K562 (cell line): ENCODE data around the gene ST6GAL1. TPM values are rescaled to one million over a fixed set of nuclear protein-coding genes. Genes with fewer than 3 reads are reported as not detected.
A peak's percentile ranks its signal among the peaks of the same experiment; 100 is the strongest.

Experiments
- ATAC-seq: fragments of 200-7000 bp; cut with Tn5 transposase; 3 replicates; pipeline ENCODE4 v1.9.1; 2020; ENCODE audit warnings: moderate library complexity
- BruUV-seq: library from RNA; stranded (reverse); fragments of 400-500 nt; replicated peaks from 2 replicates; lab custom pipeline; 2021; lab: Mats Ljungman, UMichigan
- CTCF ChIA-PET: fragments of 300-600 bp; formaldehyde crosslinking; extraction: SDS; loops from one replicate; lab custom pipeline; 2021; ENCODE audit warnings: low intra/inter-chr PET ratio; lab: Yijun Ruan, JAX
- POLR2A ChIA-PET: fragments of 300-600, 350-650 bp; sonication (Branson Sonifier 250); formaldehyde crosslinking; extraction: SDS; loops from one replicate; lab custom pipeline; 2021; ENCODE audit warnings: antibody characterized with exemption, inconsistent platforms; lab: Yijun Ruan, JAX
- DNase-seq, 4 experiments: peaks; one replicate each; pipeline versions ENCODE4 v3.0.0 to v3.0.0-alpha.2; 2011 to 2018; ENCODE audit warnings: low spot score in 3 of 4, mixed read lengths in 3 of 4; ENCODE audit errors: extremely low read depth in 1 of 4
- FAIRE-seq: peaks from 2 replicates; lab custom pipeline; 2011; peaks lifted over from hg19 to GRCh38; lab: Jason Lieb, UNC
- H2AFZ ChIP-seq: 2 replicates; pipeline ENCODE4 v1.6.0; 2011; ENCODE audit warnings: low read depth, low read length, control low read depth, inconsistent platforms
- H3K27ac ChIP-seq: fragments of 200-600 bp; 3 replicates; pipeline ENCODE4 v1.8.0; 2011; ENCODE audit warnings: low read depth, mild to moderate bottlenecking, control low read depth, inconsistent platforms, low read length, moderate library complexity, mixed read lengths; ENCODE audit errors: extremely low read depth
- H3K27me3 ChIP-seq, 2 experiments: fragments of 300-600 bp in 1 of 2; 2 replicates in 1 of 2; 3 replicates in 1 of 2; pipeline versions ENCODE4 v1.6.0 to v1.8.0; 2011; ENCODE audit warnings: inconsistent platforms in 2 of 2, low read length in 2 of 2, mild to moderate bottlenecking in 1 of 2, mixed read lengths in 1 of 2, moderate library complexity in 1 of 2; ENCODE audit not compliant: control insufficient read depth in 2 of 2, insufficient read depth in 2 of 2
- H3K36me3 ChIP-seq: fragments of 300-600 bp; 3 replicates; pipeline ENCODE4 v1.8.0; 2011; ENCODE audit warnings: mild to moderate bottlenecking, low read length, inconsistent platforms; ENCODE audit not compliant: control insufficient read depth, insufficient read depth
- H3K4me1 ChIP-seq, 2 experiments: fragments of 200-600 bp in 1 of 2; replicated peaks in 1 of 2; 2 replicates in 1 of 2; 3 replicates in 1 of 2; pipeline versions ENCODE4 v1.5.1 to v1.8.0; 2011; ENCODE audit warnings: inconsistent platforms in 2 of 2, low read length in 2 of 2, mild to moderate bottlenecking in 1 of 2, mixed read lengths in 1 of 2, moderate library complexity in 1 of 2; ENCODE audit not compliant: control insufficient read depth in 2 of 2, insufficient read depth in 2 of 2
- H3K4me2 ChIP-seq: 2 replicates; pipeline ENCODE4 v1.6.1; 2011; ENCODE audit warnings: low read length, control low read depth, inconsistent platforms, mixed read lengths; ENCODE audit not compliant: insufficient read depth
- H3K4me3 ChIP-seq: fragments of 200-600 bp; sonication (generic), shearing (Covaris generic); 2 replicates; pipeline ENCODE4 v1.5.1; 2016; ENCODE audit warnings: control low read depth, inconsistent platforms
- H3K79me2 ChIP-seq: fragments of 200-600 bp; 3 replicates; pipeline ENCODE4 v1.8.0; 2011; ENCODE audit warnings: low read length, inconsistent platforms; ENCODE audit not compliant: control insufficient read depth, insufficient read depth
- H3K9ac ChIP-seq, 2 experiments: 2 replicates each; pipeline versions ENCODE4 v1.6.0 to v1.6.1; 2011; ENCODE audit warnings: low read depth in 2 of 2, low read length in 2 of 2, control low read depth in 1 of 2, inconsistent platforms in 1 of 2, mild to moderate bottlenecking in 1 of 2, mixed read lengths in 1 of 2; ENCODE audit not compliant: insufficient read depth in 1 of 2
- H3K9me1 ChIP-seq: one replicate; pipeline ENCODE4 v1.6.0; 2011; ENCODE audit warnings: inconsistent platforms, mild to moderate bottlenecking, low read length, moderate library complexity; ENCODE audit not compliant: control insufficient read depth, insufficient read depth
- H3K9me3 ChIP-seq: replicated peaks from 2 replicates; pipeline ENCODE4 v1.5.1; 2011; ENCODE audit warnings: low read depth, low read length, inconsistent platforms; ENCODE audit not compliant: control insufficient read depth, insufficient read depth
- H4K20me1 ChIP-seq: replicated peaks from 2 replicates; pipeline ENCODE4 v1.6.1; 2011; ENCODE audit warnings: low read length, inconsistent platforms, mixed read lengths; ENCODE audit not compliant: control insufficient read depth, insufficient read depth
- CEBPB ChIP-seq: fragments of 450-650 bp; IDR thresholded peaks from 2 replicates; pipeline ENCODE4 v1.6.1; 2016; ENCODE audit warnings: missing genetic modification characterization, missing compliant biosample characterization
- FOSL1 ChIP-seq: fragments of 200-800 bp; sonication (Bioruptor generic); conservative IDR thresholded peaks from 2 replicates; pipeline ENCODE4 v1.6.1; 2016; ENCODE audit warnings: missing genetic modification characterization, missing compliant biosample characterization
- IFI16 ChIP-seq: fragments of 250-450 bp; sonication (Bioruptor Pico); IDR thresholded peaks from 2 replicates; pipeline ENCODE4 v2.1.2; 2022; ENCODE audit warnings: mild to moderate bottlenecking, inconsistent platforms
- L3MBTL2 ChIP-seq: fragments of 450-650 bp; IDR thresholded peaks from 2 replicates; pipeline ENCODE4 v1.6.1; 2016; ENCODE audit warnings: mild to moderate bottlenecking, moderate library complexity
- NCOA4 ChIP-seq: fragments of 450-650 bp; IDR thresholded peaks from 2 replicates; pipeline ENCODE4 v1.6.1; 2018; ENCODE audit warnings: mild to moderate bottlenecking; ENCODE audit not compliant: partially characterized antibody
- NFIC ChIP-seq: fragments of 450-650 bp; IDR thresholded peaks from 2 replicates; pipeline ENCODE4 v1.6.1; 2017; ENCODE audit warnings: mild to moderate bottlenecking, inconsistent platforms
- ZFX ChIP-seq: sonication (generic); formaldehyde crosslinking; IDR thresholded peaks from 2 replicates; pipeline ENCODE4 v1.8.0; 2022; ENCODE audit warnings: mild to moderate bottlenecking, missing genetic modification reagents, moderate library complexity
- WGBS: fragments of 100-300 bp; shearing (Covaris generic); methylation state at CpG from one replicate; pipeline ENCODE4 v1.1.6; 2016; ENCODE audit warnings: low coverage, mixed read lengths; ENCODE audit not compliant: insufficient coverage; ENCODE audit errors: missing lambda C conversion rate; 5-methylcytosine and 5-hydroxymethylcytosine counted together
- in situ Hi-C: fragments of 300-500 bp; cut with MboI; formaldehyde crosslinking; loops from 4 replicates; pipeline ENCODE4 v1.15.0; 2018; ENCODE audit warnings: inconsistent platforms, mixed read lengths
- intact Hi-C: fragments of 100-400 bp; cut with micrococcal nuclease; formaldehyde crosslinking; loops from 2 replicates; pipeline ENCODE4 v1.14.2; 2022
- polyA plus RNA-seq, 8 experiments: library from polyadenylated mRNA; depleted of rRNA in 4 of 8; stranded (reverse) in 5 of 8; unstranded in 3 of 8; fragments of >200 nt; fragmentation: Nextera tagmentation in 2 of 8; fragmentation: Illumina TruSeq in 1 of 8; extraction: Ambion mirVana in 2 of 8; extraction: Trizol in 1 of 8; gene quantifications; 2 replicates each; pipeline versions ENCODE4 v1.2.1 to v1.2.3, GENCODE V29; 2011 to 2014; ENCODE audit warnings: inconsistent platforms in 1 of 8, missing spikeins in 1 of 8
- total RNA-seq, 7 experiments: library from RNA; depleted of rRNA in 6 of 7; stranded (reverse); fragments of >200 nt in 6 of 7; fragmentation: Illumina TruSeq in 2 of 7; extraction: Trizol in 2 of 7; gene quantifications; 2 replicates each; pipeline versions ENCODE4 v1.2.1 to v1.2.3, GENCODE V29; 2011 to 2021; ENCODE audit warnings: low replicate concordance in 1 of 7
- TF ChIP-seq, protein P1 (sequence below): sonication (generic); formaldehyde crosslinking; IDR thresholded peaks from 2 replicates; pipeline ENCODE4 v1.9.0; 2022; ENCODE audit warnings: mild to moderate bottlenecking, missing genetic modification reagents
- TF ChIP-seq, protein P2 (sequence below): fragments of 450-650 bp; IDR thresholded peaks from 2 replicates; pipeline ENCODE4 v1.6.1; 2017; ENCODE audit warnings: antibody characterized with exemption, mild to moderate bottlenecking

The ST6GAL1 gene
- total and polyA plus RNA-seq, 9 of the 15 experiments (the other 6 are each of a cell fraction or from before 2014, with no cell fraction given), result 31.9 to 145 (median 71.0) TPM

DNA sequence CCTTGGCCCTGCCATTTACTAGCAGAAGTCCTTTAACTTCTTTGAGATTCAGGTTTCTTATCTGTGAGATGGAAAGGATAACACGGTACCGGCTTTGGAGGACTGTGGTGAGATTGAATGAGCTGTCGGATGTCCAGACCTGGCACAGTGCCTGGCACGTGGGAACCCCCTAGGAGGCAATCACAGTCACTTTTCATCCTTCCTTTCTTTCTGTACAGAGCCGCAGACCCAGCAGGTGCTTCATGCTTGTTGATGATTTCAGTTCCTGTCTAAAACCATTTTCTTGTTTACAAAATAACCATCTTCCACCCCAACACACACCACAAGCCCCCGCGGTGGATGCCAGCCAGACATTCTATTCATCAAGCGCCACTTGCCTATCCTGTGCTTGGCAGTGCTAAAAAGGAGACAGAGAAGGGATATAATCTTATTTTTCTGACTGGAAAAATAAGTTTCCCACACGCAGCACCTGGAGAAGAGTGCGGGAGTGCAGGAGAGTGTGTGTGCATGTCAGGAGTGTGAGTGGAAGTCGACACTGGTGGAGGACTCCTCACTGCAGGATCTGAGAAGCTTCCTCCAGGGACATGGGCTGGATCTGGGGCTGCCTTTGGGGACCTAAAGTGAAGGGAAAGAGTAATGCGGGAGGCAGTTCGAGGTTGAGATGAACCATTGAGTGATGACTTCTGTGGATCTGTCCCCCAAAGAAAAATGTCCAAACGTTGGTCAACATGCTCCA is 85.7 kb downstream of the ST6GAL1 start:
- FAIRE-seq (no peak), ATAC-seq (no peak), DNase-seq (no peak)
- intact Hi-C loops, result no loop called here
- 64% methylated on average over 14 of the region's 14 CpGs for WGBS
- Histone ChIP-seq H3K27ac (no peak overlapping the region), H3K27me3 (no peaks in the 10 kb centered on the region), H3K9me3 (no peaks in the 10 kb centered on the region), H3K4me2 (no peak overlapping the region), H3K36me3 (peaks cover 60% of the 10 kb centered on the region), H3K79me2 (peaks cover 28% of the 10 kb centered on the region), H2AFZ (no peak overlapping the region), H4K20me1 (no peaks in the 10 kb centered on the region), H3K9ac (no peak overlapping the region)
- POLR2A ChIA-PET, result interaction anchor here (0.7 to 1.3 kb wide), 2 partner anchors 12 to 27 kb away, joined by 3 read pairs; no protein-coding TSS in a partner anchor
- no TSS peak for BruUV-seq
- no peak for TF ChIP-seq NCOA4
- TF ChIP-seq NFIC, result 0 out of 2 replicates have a peak, but pooled peaks have one; percentile 24
- TF ChIP-seq, all 486 proteins: peak for 1
- peaks cover 10 to 21% of the 10 kb centered on the region in 2 experiments for H3K4me1 ChIP-seq
- CTCF ChIA-PET, result no interaction called here
- no peak overlapping the region for H3K4me3 ChIP-seq
- in situ Hi-C loops, result no loop called here
- H3K9me1 ChIP-seq, result no peaks in the 10 kb centered on the region

DNA sequence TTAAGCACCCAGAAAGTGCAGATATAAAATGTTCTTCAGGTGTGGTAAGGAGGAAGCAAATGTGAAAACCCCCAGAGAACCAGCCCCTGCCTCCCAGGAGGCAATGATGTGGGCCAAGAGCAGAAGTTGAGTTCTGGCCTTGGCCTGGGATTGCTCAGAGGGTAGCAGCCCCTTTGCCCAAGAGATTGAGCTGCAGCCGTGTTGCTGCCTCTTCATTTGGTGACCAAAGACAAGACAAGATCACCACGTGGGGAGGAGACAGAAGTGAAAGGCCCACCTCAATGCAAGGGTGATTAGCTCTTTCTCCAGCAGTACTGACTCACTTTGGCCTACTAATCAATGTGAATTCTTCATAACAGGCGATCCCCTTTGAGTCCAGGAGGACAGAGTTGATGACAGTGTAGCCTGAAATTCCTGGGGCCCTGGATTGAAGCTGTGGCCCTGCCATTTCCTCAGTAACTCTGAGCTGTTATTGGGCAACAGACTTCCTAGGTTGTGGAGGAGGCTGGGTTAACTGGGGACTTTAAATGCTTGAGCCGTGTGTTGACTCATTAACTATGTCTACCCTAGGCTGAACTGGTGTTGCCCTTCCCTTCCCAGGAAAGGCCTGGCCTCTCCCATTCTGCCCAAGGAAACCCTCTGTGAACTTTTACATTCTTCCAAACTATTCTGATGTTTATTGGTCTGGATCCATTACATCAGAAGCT is 86.5 kb downstream of the ST6GAL1 start:
- POLR2A ChIA-PET, result interaction anchor here (0.6 to 1.3 kb wide), 4 partner anchors 12 to 28 kb away, joined by 3 read pairs; no protein-coding TSS in a partner anchor
- Histone ChIP-seq H4K20me1 (no peaks in the 10 kb centered on the region), H2AFZ (peak overlapping the region; percentile 32; the same call in 1 of the 2 replicates), H3K79me2 (peaks cover 28% of the 10 kb centered on the region), H3K27me3 (no peaks in the 10 kb centered on the region), H3K9ac (no peak overlapping the region; a peak in 1 of 4 replicates), H3K4me2 (no peak overlapping the region), H3K9me3 (no peaks in the 10 kb centered on the region), H3K4me3 (no peak overlapping the region), H3K36me3 (peaks cover 58% of the 10 kb centered on the region), H3K27ac (peak overlapping the region; percentile 46; the same call in 2 of the 3 replicates), H3K9me1 (no peaks in the 10 kb centered on the region), H3K4me1 (peaks cover 16 to 26% of the 10 kb centered on the region in 2 experiments)
- WGBS, result 43% methylated on average over 4 of the region's 4 CpGs
- intact Hi-C loops, result no loop called here
- in situ Hi-C loops, result no loop called here
- FAIRE-seq (no peak), DNase-seq (no peak), ATAC-seq (peak; percentile 17; the same call in 2 of the 3 replicates)
- no TSS peak for BruUV-seq
- CTCF ChIA-PET, result no interaction called here
- TF ChIP-seq IFI16, result no peak
- TF ChIP-seq FOSL1 (tag), result 0 out of 2 replicates have a peak, but pooled peaks have one; percentile 19
- TF ChIP-seq, protein P1, sequence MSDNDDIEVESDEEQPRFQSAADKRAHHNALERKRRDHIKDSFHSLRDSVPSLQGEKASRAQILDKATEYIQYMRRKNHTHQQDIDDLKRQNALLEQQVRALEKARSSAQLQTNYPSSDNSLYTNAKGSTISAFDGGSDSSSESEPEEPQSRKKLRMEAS (CRISPR knock-in tag), result peak; percentile 66
- TF ChIP-seq CEBPB (tag), result peak; percentile 66
- TF ChIP-seq, protein P2, sequence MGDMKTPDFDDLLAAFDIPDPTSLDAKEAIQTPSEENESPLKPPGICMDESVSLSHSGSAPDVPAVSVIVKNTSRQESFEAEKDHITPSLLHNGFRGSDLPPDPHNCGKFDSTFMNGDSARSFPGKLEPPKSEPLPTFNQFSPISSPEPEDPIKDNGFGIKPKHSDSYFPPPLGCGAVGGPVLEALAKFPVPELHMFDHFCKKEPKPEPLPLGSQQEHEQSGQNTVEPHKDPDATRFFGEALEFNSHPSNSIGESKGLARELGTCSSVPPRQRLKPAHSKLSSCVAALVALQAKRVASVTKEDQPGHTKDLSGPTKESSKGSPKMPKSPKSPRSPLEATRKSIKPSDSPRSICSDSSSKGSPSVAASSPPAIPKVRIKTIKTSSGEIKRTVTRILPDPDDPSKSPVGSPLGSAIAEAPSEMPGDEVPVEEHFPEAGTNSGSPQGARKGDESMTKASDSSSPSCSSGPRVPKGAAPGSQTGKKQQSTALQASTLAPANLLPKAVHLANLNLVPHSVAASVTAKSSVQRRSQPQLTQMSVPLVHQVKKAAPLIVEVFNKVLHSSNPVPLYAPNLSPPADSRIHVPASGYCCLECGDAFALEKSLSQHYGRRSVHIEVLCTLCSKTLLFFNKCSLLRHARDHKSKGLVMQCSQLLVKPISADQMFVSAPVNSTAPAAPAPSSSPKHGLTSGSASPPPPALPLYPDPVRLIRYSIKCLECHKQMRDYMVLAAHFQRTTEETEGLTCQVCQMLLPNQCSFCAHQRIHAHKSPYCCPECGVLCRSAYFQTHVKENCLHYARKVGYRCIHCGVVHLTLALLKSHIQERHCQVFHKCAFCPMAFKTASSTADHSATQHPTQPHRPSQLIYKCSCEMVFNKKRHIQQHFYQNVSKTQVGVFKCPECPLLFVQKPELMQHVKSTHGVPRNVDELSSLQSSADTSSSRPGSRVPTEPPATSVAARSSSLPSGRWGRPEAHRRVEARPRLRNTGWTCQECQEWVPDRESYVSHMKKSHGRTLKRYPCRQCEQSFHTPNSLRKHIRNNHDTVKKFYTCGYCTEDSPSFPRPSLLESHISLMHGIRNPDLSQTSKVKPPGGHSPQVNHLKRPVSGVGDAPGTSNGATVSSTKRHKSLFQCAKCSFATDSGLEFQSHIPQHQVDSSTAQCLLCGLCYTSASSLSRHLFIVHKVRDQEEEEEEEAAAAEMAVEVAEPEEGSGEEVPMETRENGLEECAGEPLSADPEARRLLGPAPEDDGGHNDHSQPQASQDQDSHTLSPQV, result peak; percentile 56; the same call in 1 of the 2 replicates
- 0 out of 2 replicates have a peak, but pooled peaks have one; percentile 28 for TF ChIP-seq L3MBTL2
- TF ChIP-seq ZFX, result peak; percentile 19; the same call in 1 of the 2 replicates
